ENCODE measurements around the gene RGL1.

DNA sequence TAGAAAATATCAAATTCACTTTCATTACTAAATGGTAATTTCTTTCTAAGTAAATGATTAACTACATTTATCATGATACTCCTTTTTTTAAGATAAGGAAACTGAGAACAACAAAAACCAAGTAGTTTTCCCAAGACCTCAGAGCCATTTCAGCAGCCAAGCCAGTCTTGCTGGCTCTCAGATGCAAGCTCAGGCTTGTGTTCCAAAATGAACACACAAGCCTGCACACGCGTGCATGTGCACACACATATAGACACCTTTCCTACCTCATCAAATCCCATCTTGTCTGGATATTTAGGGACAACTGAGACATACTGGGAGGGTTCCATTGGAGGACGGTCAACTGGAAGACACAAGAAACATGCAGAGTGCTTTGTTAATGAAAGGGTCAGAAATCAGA, 149.6 kb downstream of the RGL1 start:
- TF ChIP-seq POLR2A (IDR thresholded peaks at IDR 0.05; ENCODE audit: low read depth): no peak
- TF ChIP-seq, protein P1, sequence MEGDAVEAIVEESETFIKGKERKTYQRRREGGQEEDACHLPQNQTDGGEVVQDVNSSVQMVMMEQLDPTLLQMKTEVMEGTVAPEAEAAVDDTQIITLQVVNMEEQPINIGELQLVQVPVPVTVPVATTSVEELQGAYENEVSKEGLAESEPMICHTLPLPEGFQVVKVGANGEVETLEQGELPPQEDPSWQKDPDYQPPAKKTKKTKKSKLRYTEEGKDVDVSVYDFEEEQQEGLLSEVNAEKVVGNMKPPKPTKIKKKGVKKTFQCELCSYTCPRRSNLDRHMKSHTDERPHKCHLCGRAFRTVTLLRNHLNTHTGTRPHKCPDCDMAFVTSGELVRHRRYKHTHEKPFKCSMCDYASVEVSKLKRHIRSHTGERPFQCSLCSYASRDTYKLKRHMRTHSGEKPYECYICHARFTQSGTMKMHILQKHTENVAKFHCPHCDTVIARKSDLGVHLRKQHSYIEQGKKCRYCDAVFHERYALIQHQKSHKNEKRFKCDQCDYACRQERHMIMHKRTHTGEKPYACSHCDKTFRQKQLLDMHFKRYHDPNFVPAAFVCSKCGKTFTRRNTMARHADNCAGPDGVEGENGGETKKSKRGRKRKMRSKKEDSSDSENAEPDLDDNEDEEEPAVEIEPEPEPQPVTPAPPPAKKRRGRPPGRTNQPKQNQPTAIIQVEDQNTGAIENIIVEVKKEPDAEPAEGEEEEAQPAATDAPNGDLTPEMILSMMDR (IDR thresholded peaks at IDR 0.05): no peak

All from esophagus muscularis mucosa (tissue), 3 donors.